Esophagus muscularis mucosa (tissue), 4 donors: ENCODE data around the gene MYH11.

Experiments used
- EP300 ChIP-seq: sonication (generic); formaldehyde crosslinking; IDR thresholded peaks from one replicate; pipeline ENCODE4 v1.6.1; 2017; ENCODE audit warnings: antibody characterized with exemption
- POLR2A ChIP-seq: fragments of 450-650 bp; IDR thresholded peaks from one replicate; pipeline ENCODE4 v1.6.1; 2017; ENCODE audit warnings: antibody characterized with exemption, moderate library complexity, mild to moderate bottlenecking, low read depth
- POLR2AphosphoS5 ChIP-seq, 2 donors: sonication (generic); formaldehyde crosslinking; IDR thresholded peaks; one replicate each; pipeline ENCODE4 v1.6.1; 2017; ENCODE audit warnings: antibody characterized with exemption in 2 of 2
- TF ChIP-seq, protein P1 (sequence below), 3 experiments: fragments of 200-600 bp in 2 of 3; fragments of 450-650 bp in 1 of 3; sonication (generic) in 2 of 3; IDR thresholded peaks; one replicate each; pipeline ENCODE4 v1.5.1; 2017 to 2019; ENCODE audit warnings: antibody characterized with exemption in 3 of 3, mild to moderate bottlenecking in 2 of 3, moderate library complexity in 1 of 3

DNA sequence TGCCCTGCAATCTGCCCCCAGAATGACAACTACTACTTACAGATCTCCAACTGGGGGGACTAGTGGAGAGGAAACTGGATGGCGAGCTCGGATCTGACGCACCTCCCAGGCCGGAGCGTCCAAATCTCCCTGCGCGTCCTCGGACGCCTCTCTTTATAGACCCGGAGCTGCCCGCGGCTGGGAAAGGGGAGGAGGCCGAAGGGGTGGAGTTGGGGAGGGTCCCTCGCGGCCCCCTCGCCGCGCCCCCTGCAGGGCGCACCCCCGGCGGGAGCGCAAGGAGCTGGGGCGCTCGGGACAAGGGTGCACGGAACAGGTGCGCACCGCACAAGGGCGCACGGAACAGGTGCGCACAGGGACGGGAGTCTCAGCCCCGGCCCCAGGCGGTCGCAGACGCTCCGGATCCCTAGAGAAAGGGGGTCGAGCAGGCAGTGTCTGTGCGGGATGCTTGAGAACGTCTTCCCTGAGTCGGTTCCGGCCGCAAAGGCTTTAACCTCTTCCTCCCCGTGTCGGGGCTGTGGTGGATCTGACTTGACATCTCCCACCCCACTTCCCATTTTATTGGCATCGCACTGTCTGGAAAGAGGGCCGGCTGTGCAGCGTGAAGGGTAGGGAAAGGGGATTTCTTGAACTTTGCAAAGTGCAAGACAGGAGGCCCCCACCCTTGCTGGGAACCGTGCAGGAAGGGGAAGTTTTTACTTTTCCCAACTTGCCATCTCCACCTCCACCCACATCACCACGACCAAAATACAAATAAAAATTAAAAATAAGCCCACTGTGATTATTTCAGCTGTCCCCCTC lies at the start of gene MYH11:
- TF ChIP-seq, protein P1, sequence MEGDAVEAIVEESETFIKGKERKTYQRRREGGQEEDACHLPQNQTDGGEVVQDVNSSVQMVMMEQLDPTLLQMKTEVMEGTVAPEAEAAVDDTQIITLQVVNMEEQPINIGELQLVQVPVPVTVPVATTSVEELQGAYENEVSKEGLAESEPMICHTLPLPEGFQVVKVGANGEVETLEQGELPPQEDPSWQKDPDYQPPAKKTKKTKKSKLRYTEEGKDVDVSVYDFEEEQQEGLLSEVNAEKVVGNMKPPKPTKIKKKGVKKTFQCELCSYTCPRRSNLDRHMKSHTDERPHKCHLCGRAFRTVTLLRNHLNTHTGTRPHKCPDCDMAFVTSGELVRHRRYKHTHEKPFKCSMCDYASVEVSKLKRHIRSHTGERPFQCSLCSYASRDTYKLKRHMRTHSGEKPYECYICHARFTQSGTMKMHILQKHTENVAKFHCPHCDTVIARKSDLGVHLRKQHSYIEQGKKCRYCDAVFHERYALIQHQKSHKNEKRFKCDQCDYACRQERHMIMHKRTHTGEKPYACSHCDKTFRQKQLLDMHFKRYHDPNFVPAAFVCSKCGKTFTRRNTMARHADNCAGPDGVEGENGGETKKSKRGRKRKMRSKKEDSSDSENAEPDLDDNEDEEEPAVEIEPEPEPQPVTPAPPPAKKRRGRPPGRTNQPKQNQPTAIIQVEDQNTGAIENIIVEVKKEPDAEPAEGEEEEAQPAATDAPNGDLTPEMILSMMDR (IDR thresholded peaks at IDR 0.05), result peak; percentile 16 to 50 (median 48)
- TF ChIP-seq POLR2AphosphoS5 (IDR thresholded peaks at IDR 0.05) (peak; percentile 84 to 96), POLR2A (peak; percentile 40), EP300 (no peak)
